ENCODE data around the gene NINL.
"Not testable (repeated sequence)": the region's sequence is repeated elsewhere in the genome, so short reads cannot be mapped to it uniquely, and the experiment has no call there.

NINL gene

GRCh38 chr20:25507385-25508082 is 77.8 kb downstream of the NINL start:
- in situ Hi-C loops (cut with MboI; ENCODE audit: low sequenced_read_pairs), result no loop called here

- in situ Hi-C loops (cut with MboI; ENCODE audit: low sequenced_read_pairs), result no loop called here
Measured at GRCh38 chr20:25504366-25505135, 80.8 kb downstream of the NINL start.

- in situ Hi-C loops (cut with MboI; ENCODE audit: low sequenced_read_pairs), result no loop called here
Measured at GRCh38 chr20:25503936-25504335, 81.4 kb downstream of the NINL start.

- in situ Hi-C loops (cut with MboI; ENCODE audit: low sequenced_read_pairs), result not testable (repeated sequence)
Measured at GRCh38 chr20:25503051-25503639, 82.2 kb downstream of the NINL start.

- in situ Hi-C loops (cut with MboI; ENCODE audit: low sequenced_read_pairs), result no loop called here
Measured at GRCh38 chr20:25500880-25501351, 84.4 kb downstream of the NINL start.

- in situ Hi-C loops (cut with MboI; ENCODE audit: low sequenced_read_pairs), result no loop called here
Measured at GRCh38 chr20:25499855-25500434, 85.4 kb downstream of the NINL start.

GRCh38 chr20:25499031-25499430 is 86.3 kb downstream of the NINL start:
- in situ Hi-C loops (cut with MboI; ENCODE audit: low sequenced_read_pairs), result no loop called here

GRCh38 chr20:25498280-25498606 is 87.1 kb downstream of the NINL start:
- in situ Hi-C loops (cut with MboI; ENCODE audit: low sequenced_read_pairs), result no loop called here

- in situ Hi-C loops (cut with MboI; ENCODE audit: low sequenced_read_pairs), result no loop called here
Measured at GRCh38 chr20:25497586-25498279, 87.6 kb downstream of the NINL start.

- in situ Hi-C loops (cut with MboI; ENCODE audit: low sequenced_read_pairs), result no loop called here
Measured at GRCh38 chr20:25496968-25497401, 88.3 kb downstream of the NINL start.

GRCh38 chr20:25496165-25496967 is 89.0 kb downstream of the NINL start:
- in situ Hi-C loops (cut with MboI; ENCODE audit: low sequenced_read_pairs), result no loop called here

- in situ Hi-C loops (cut with MboI; ENCODE audit: low sequenced_read_pairs), result no loop called here
Measured at GRCh38 chr20:25495189-25495824, 90.0 kb downstream of the NINL start.

- in situ Hi-C loops (cut with MboI; ENCODE audit: low sequenced_read_pairs), result no loop called here
Measured at GRCh38 chr20:25494506-25495188, 90.7 kb downstream of the NINL start.

- in situ Hi-C loops (cut with MboI; ENCODE audit: low sequenced_read_pairs), result no loop called here
Measured at GRCh38 chr20:25493748-25494505, 91.4 kb downstream of the NINL start.

- in situ Hi-C loops (cut with MboI; ENCODE audit: low sequenced_read_pairs), result no loop called here
Measured at GRCh38 chr20:25493137-25493536, 92.2 kb downstream of the NINL start.

GRCh38 chr20:25491446-25492038 is 93.8 kb downstream of the NINL start:
- in situ Hi-C loops (cut with MboI; ENCODE audit: low sequenced_read_pairs), result no loop called here

- in situ Hi-C loops (cut with MboI; ENCODE audit: low sequenced_read_pairs), result no loop called here
Measured at GRCh38 chr20:25490656-25491445, 94.5 kb downstream of the NINL start.

Data from HL-60/S4 (cell line).